GM23338 (cell line): ENCODE measurements around the gene SPATA31C2. TPM values are rescaled to one million over a fixed set of nuclear protein-coding genes. Genes with fewer than 3 reads are reported as not detected.

Source experiments
- ATAC-seq: fragments of 200-7000 bp; cut with Tn5 transposase; 3 replicates; pipeline ENCODE4 v1.9.1; 2020
- DNase-seq: peaks from one replicate; pipeline ENCODE4 v3.0.0-alpha.2; 2015; ENCODE audit warnings: low spot score
- H2AFZ ChIP-seq: fragments of 200-600 bp; sonication (generic); 2 replicates; pipeline ENCODE4 v1.8.0; 2016; ENCODE audit warnings: antibody characterized with exemption, mild to moderate bottlenecking, moderate library complexity
- H3F3A ChIP-seq: fragments of 200-600 bp; sonication (generic); replicated peaks from 2 replicates; pipeline ENCODE4 v1.8.0; 2017; ENCODE audit warnings: antibody characterized with exemption, mixed run types, low read depth
- H3K27ac ChIP-seq: fragments of 200-600 bp; sonication (generic); 2 replicates; pipeline ENCODE4 v1.6.1; 2016; ENCODE audit warnings: low read depth
- H3K27me3 ChIP-seq: fragments of 200-600 bp; sonication (generic); 2 replicates; pipeline ENCODE4 v1.8.0; 2016; ENCODE audit warnings: mild to moderate bottlenecking, mixed run types, moderate library complexity; ENCODE audit not compliant: insufficient read depth
- H3K36me3 ChIP-seq: fragments of 200-600 bp; sonication (generic); 2 replicates; pipeline ENCODE4 v1.8.0; 2016; ENCODE audit warnings: mild to moderate bottlenecking; ENCODE audit not compliant: insufficient read depth
- H3K4me1 ChIP-seq: fragments of 200-600 bp; sonication (generic); 2 replicates; pipeline ENCODE4 v1.8.0; 2016; ENCODE audit warnings: mild to moderate bottlenecking, moderate library complexity; ENCODE audit not compliant: insufficient read depth
- H3K4me2 ChIP-seq: fragments of 200-600 bp; sonication (generic); 2 replicates; pipeline ENCODE4 v1.7.1; 2017; ENCODE audit warnings: mixed run types
- H3K4me3 ChIP-seq: fragments of 200-600 bp; sonication (generic); 2 replicates; pipeline ENCODE4 v1.6.1; 2016; ENCODE audit warnings: mixed run types
- H3K79me2 ChIP-seq: fragments of 200-600 bp; sonication (generic); replicated peaks from 2 replicates; pipeline ENCODE4 v1.8.0; 2017; ENCODE audit warnings: mild to moderate bottlenecking; ENCODE audit not compliant: insufficient read depth
- H3K9me2 ChIP-seq: fragments of 200-600 bp; sonication (generic); 2 replicates; pipeline ENCODE4 v1.8.0; 2017; ENCODE audit not compliant: insufficient read depth
- H4K20me1 ChIP-seq: fragments of 200-600 bp; sonication (generic); replicated peaks from 2 replicates; pipeline ENCODE4 v1.8.0; 2017; ENCODE audit warnings: mild to moderate bottlenecking; ENCODE audit not compliant: insufficient read depth
- H3K27ac Mint-ChIP-seq: 2 replicates; pipeline ENCODE4 v1.8.0; 2020; ENCODE audit warnings: inconsistent platforms, mild to moderate bottlenecking, moderate library complexity, mixed read lengths
- H3K27me3 Mint-ChIP-seq: 3 replicates; pipeline ENCODE4 v1.8.0; 2022; ENCODE audit warnings: low read depth, mild to moderate bottlenecking, moderate library complexity, mixed read lengths, inconsistent platforms; ENCODE audit not compliant: insufficient read depth, poor library complexity
- H3K36me3 Mint-ChIP-seq: 3 replicates; pipeline ENCODE4 v1.8.0; 2021; ENCODE audit warnings: low read depth, mild to moderate bottlenecking, inconsistent platforms, moderate library complexity, mixed read lengths
- H3K4me1 Mint-ChIP-seq: 3 replicates; pipeline ENCODE4 v1.8.0; 2020; ENCODE audit warnings: mild to moderate bottlenecking, inconsistent platforms, mixed read lengths
- H3K4me3 Mint-ChIP-seq: 3 replicates; pipeline ENCODE4 v1.8.0; 2021; ENCODE audit warnings: moderate library complexity, mild to moderate bottlenecking, inconsistent platforms, mixed read lengths
- H3K9me3 Mint-ChIP-seq: 3 replicates; pipeline ENCODE4 v1.8.0; 2020; ENCODE audit warnings: moderate library complexity, mild to moderate bottlenecking, inconsistent platforms, mixed read lengths
- CREB1 ChIP-seq: fragments of 250-450 bp; sonication (Bioruptor Pico); IDR thresholded peaks from 2 replicates; pipeline ENCODE4 v1.5.0; 2020; ENCODE audit warnings: low read depth, mild to moderate bottlenecking, moderate library complexity
- CTCF ChIP-seq, 2 experiments: fragments of 200-600 bp in 1 of 2; sonication (generic) in 1 of 2; conservative IDR thresholded peaks; 2 replicates each; pipeline versions ENCODE4 v1.5.1 to v1.6.1; 2016 to 2017; ENCODE audit warnings: antibody characterized with exemption in 2 of 2, low read depth in 2 of 2, mild to moderate bottlenecking in 2 of 2, moderate library complexity in 1 of 2
- EZH2 ChIP-seq: fragments of 200-600 bp; sonication (generic); IDR thresholded peaks from one replicate; pipeline ENCODE4 v1.8.0; 2017; ENCODE audit warnings: antibody characterized with exemption, mild to moderate bottlenecking, low read depth; ENCODE audit not compliant: unreplicated experiment
- EZH2phosphoT487 ChIP-seq: fragments of 200-600 bp; sonication (generic); IDR thresholded peaks from one replicate; pipeline ENCODE4 v1.8.1; 2018; ENCODE audit warnings: antibody characterized with exemption; ENCODE audit not compliant: unreplicated experiment
- JUNB ChIP-seq: IDR thresholded peaks from one replicate; pipeline ENCODE4 v1.6.1; 2016; ENCODE audit warnings: antibody characterized with exemption; ENCODE audit not compliant: unreplicated experiment
- NANOG ChIP-seq: IDR thresholded peaks from 2 replicates; pipeline ENCODE4 v1.6.1; 2016; ENCODE audit warnings: antibody characterized with exemption, borderline replicate concordance
- REST ChIP-seq: IDR thresholded peaks from one replicate; pipeline ENCODE4 v1.6.1; 2018; ENCODE audit warnings: antibody characterized with exemption; ENCODE audit not compliant: unreplicated experiment
- STAT1 ChIP-seq: IDR thresholded peaks from one replicate; pipeline ENCODE4 v1.6.1; 2016; ENCODE audit warnings: antibody characterized with exemption; ENCODE audit not compliant: unreplicated experiment
- ZNF114 ChIP-seq: fragments of 250-450 bp; sonication (Bioruptor Pico); IDR thresholded peaks from 2 replicates; pipeline ENCODE4 v1.5.0; 2020; ENCODE audit warnings: mild to moderate bottlenecking, moderate library complexity
- ZNF462 ChIP-seq: fragments of 250-450 bp; sonication (Bioruptor Pico); IDR thresholded peaks from 2 replicates; pipeline ENCODE4 v1.5.0; 2020; ENCODE audit warnings: mild to moderate bottlenecking, moderate library complexity
- polyA plus RNA-seq: library from polyadenylated mRNA; unstranded; fragments of >200 nt; fragmentation: Nextera tagmentation; extraction: Ambion mirVana; gene quantifications from 2 replicates; pipeline ENCODE4 v1.2.1, GENCODE V29; 2016
- total RNA-seq: library from RNA; depleted of rRNA; stranded (reverse); fragments of >200 nt; shearing (Covaris generic); gene quantifications from 2 replicates; pipeline ENCODE4 v1.2.3, GENCODE V29; 2014

Gene SPATA31C2
- total and polyA plus RNA-seq, 2 experiments from 2014 or later = 0.08 to 0.35 TPM

GRCh38 chr9:88187631-88188030 is 49.4 kb upstream of the SPATA31C2 start (continued):
- no peak for TF ChIP-seq REST

- H3K4me2 ChIP-seq = no peak overlapping the region
- no peaks in the 10 kb centered on the region for H3F3A ChIP-seq
- H3K4me1 ChIP-seq = no peaks in the 10 kb centered on the region
- H3K36me3 Mint-ChIP-seq = no peaks in the 10 kb centered on the region
- H3K27ac ChIP-seq = no peak overlapping the region
- no peaks in the 10 kb centered on the region for H3K36me3 ChIP-seq
- no peaks in the 10 kb centered on the region for H4K20me1 ChIP-seq
- DNase-seq (no peak), ATAC-seq (no peak)
- no peak overlapping the region for H3K4me3 ChIP-seq
- H3K79me2 ChIP-seq = no peaks in the 10 kb centered on the region
- no peak overlapping the region for H3K27ac Mint-ChIP-seq
- H3K4me1 Mint-ChIP-seq = no peaks in the 10 kb centered on the region
- H3K9me3 Mint-ChIP-seq = no peaks in the 10 kb centered on the region
- no peaks in the 10 kb centered on the region for H3K27me3 ChIP-seq
- H2AFZ ChIP-seq = no peak overlapping the region
- no peak overlapping the region for H3K4me3 Mint-ChIP-seq
- peaks cover 6% of the 10 kb centered on the region; the same call in 1 of the 2 replicates for H3K9me2 ChIP-seq
- H3K27me3 Mint-ChIP-seq = peaks cover 3% of the 10 kb centered on the region
- TF ChIP-seq CTCF (conservative IDR thresholded peaks at IDR 0.05; ENCODE audit: low read depth in 2 of 2) (no peak), EZH2phosphoT487 (no peak), ZNF462 (CRISPR knock-in tag) (no peak), NANOG (no peak), STAT1 (no peak), EZH2 (no peak), CREB1 (CRISPR knock-in tag) (no peak), ZNF114 (no peak), JUNB (no peak)
Observed at GRCh38 chr9:88186495-88187110, 48.3 kb upstream of the SPATA31C2 start.
